Inflammatory macrophage (primary cell): ENCODE results near the gene SMPD1.

ENCODE experiments used
- DNase-seq, 2 donors: peaks; one replicate each; pipeline ENCODE4 v3.0.0-alpha.2; 2020 to 2022

The SMPD1 gene

DNA sequence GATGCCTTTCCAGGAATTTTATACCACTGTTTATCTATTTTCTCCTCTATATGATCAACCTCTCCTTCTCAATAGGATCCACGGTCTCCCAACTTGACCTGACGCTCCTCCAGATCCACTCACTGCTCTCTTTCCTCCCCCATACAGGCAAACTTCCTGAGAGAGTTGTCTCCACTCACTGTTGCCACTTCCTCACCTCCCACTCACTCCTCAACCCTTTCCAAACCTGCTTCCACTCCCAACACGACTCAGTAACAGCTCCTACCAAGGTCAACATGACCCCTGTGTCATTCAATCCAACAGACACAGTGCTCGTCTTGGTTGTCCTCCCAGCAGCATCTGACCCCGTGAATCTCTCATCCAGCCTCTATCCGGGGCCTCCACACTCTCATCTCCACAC is 25.5 kb downstream of the SMPD1 start:
- DNase-seq, result peak; percentile 50 to 64

DNA sequence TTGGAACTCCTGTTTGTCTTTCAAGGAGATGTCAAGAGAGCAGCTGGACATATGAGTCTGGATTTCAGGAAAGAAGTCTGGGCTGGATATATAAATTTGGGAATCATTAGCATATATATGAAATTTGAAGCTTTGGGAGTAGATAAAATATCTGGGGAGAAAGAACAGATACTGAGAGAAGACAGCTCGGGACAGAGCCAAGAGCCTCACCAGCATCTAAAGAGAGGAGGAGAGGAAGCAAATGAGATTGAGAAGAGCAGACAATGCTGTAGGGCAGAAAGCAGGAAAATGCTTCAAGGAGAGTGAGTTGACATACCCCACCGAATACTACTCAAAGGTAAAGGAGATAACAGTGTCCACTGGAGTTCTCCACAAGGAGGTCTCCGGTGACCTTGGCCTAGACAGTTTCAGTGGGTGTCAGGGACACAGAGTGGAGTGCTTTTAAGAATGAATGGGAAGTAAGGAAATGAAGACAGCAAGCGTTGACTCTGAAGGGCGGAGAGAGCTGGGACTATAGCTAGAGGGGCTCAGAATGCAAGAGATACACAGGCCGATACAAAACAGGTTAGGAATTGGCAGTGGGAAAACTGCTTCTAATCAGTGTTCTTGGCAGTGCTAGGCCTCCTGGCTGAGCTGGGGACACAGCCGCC is 27.8 kb downstream of the SMPD1 start:
- no peak for DNase-seq

DNA sequence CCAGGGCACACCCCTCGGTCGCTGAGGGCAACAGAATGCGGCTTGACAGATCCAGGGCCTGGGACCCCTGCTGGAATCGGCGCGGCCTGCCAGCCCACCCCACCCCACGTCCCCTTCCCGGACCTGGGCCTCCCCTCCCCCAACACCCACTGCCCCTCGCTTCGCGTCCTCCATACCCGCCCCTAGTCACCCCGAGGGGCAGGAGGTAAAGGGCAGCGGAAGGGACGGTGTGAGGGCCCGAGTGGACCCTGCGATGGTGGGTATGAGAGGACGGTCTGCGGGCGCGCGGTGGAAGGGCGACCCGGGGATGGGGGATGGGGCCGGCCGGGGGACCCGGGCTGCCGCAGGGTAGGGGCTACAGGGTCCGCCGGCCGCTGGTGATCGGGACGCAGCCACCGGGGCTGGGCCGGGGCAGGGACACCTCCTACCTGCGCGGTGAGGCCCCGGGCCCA is 28.3 kb downstream of the SMPD1 start:
- no peak for DNase-seq

DNA sequence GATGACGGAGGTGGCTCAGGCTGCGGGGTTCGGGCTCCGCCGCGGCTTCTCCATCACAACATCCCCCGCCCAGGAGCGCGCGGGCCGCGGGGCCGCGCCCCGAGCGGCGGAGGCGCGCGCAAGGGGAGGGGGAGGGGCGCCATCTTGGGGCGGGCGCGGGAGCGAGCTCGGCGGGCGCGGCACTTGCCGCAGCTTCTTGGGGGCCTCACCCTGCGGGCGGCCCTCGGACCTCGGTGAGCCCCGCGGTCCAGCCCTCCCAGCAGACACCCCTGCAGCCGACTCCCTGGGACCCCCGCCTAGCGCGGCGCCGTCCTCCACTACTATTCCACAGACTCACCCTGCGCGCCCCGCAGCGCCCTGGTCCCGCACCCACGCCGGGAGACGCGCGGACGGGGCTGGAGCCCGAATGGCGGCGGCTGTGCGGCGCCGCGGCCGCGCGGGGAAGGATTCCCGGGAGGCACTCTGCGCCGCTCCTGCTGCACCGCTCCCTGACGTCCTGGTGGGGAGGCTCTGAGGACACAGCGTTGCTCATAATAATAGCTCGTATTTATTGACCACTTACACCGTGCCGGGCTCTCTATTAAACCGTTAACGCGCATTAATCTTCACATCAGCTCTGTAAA is 28.8 kb downstream of the SMPD1 start, which contains the start of gene APBB1:
TSS of gene APBB1 (minus strand) at position 86 of the 623 bp plus-strand sequence. CDS start 7,747 bp downstream, outside the sequence.
- DNase-seq, result peak in 1 of 2 donors; percentile 25

DNA sequence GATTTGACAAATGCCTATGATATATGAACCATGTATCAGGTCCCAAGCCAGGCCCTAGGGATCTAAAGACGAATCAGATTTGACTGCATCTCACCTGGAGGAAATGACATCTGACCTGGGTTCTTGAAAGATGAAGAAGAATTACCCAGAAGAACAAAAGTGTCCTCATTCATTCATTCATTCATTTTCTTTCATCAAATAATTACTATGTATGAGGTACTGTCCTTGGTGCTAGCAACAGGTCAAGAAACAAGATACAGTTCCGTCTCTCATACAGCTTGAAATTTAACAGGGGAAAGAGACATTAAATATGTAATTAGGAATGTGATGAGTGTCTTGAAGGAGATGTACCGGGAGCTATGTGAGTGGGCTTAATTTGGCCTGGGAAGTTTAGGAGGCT is 30.4 kb downstream of the SMPD1 start:
- DNase-seq, result no peak

DNA sequence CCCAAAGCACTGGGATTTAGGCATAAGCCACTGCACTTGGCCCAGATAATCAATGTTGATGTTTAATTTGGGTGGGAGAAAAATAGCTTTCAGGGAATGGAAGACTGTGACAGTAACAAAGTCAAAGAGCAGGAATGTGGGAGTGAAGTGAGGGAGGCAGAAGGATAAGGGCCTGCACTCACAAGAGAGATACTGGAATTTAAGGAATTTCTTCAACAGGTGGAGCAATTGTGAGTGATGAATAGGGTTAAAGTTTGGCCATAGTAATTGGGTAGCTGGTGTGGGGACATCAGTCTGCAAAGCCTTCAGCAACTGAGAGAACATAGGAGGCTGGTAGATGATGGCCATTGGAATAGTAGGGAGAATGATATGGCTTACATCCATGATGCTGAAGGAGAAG is 37.2 kb downstream of the SMPD1 start:
- no peak for DNase-seq

DNA sequence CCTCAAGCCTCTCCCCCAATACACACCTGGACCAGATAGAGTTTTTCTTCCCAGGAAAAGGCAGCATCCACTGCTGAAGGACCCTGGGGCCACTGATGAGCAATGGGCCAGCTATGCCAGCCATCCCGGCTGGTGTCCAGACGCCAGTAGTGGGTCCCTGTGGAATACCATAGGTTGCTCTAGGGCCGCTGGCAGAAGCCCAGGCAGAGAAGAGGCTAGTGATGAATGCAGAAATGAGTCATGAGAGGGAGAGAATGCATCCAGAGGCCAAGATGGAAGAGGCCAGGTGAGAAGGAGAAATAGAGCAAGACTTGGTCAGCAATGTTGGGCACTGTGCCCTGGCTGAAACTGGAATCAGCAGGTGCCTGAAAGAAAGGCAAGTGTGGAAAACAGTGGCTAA is 41.6 kb downstream of the SMPD1 start:
- DNase-seq, result no peak

DNA sequence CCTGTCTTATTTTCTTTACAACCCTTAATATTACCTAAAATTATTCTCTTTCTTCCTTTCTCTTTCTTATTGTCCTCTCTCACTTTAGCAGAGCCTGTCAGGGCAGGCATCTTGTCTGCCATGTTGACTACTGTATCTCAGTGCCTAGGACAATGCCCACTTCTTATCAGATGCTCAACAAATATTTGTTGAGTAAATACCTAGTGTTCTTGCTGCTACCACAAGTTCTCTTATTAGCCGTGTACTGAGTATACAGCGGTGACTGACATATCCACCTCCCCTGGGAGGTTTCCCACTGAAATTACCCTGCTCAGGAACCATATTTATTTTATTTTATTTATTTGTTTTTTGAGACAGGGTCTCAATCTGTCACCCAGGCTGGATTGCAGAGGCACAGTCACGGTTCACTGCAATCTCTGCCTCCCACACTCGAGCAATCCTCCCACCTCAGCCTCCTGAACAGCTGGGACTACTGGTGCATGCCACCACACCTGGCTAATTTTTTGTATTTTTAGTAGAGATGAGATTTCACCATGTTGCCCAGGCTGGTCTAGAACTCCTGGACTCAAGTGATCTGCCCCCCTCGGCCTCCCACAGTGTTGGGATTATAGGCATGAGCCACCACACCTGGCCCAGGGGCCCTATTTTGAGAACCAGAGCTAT is 43.9 kb downstream of the SMPD1 start:
- DNase-seq, result no peak

DNA sequence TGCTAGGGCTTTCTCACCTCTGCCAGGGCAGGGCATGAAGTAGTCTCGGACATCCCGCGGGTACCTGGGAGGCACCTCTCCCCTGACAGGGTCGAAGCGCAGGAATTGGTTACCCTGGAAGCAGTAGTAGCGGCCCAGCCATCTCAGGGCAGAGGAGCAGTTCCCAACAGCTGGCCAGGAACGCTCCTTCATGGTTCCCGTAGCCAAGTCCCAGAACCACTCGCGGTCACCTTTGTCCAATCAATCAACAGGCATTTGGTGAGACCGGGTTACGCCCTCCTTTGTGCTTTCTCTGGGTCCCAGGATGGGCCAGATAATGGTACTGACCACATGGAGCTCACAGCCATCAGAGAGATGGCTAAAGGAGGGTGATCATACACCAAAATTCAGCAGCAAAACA is 47.1 kb downstream of the SMPD1 start:
- DNase-seq, result no peak

DNA sequence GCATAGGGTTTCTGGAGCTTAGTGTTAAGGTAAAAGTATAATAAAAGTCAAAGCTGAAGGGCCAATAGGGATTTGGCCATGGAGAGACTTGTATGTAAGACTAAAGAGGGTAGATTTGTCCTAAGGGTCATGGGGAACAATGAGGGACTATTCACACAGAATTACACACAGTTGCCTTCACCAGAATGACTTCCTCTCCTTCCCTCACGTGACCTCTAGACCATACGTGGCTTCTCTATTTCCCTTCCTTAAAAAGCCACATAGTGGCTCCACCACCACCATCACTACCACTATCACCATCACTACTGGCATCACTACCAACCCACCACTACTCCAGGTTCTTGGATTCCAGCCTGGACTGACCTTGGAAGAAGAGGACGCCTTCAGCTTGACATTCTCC is 47.7 kb downstream of the SMPD1 start:
- peak; percentile 76 to 80 for DNase-seq

DNA sequence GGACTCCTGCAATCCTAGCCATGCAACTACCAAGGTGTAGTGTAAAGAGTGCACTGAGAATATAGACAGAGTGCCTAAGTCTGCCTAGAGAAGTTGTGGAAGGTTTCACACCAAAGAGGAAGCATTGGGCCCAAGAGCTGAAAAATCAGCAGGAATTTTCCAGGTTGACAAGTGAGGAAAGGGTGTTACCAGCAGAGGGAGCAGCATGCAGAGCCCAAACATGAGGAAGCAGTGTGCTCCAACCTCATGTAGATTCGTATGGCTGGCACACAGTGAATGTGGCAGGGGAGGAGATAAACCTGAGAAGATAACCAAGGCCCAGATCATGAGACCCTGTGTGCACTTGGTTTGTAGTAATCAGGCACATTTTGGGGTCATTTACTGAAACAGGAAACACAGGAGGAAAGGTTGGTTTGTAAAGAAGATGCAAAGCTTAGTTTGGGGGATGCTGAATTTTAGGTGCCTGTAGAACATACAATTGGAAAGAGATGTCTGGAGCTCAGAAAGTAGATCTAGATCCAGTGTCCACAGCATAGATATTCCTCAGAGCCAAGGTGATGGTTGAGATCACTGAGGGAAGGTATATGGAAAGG is 48.8 kb downstream of the SMPD1 start:
- peak; percentile 80 to 82 for DNase-seq

DNA sequence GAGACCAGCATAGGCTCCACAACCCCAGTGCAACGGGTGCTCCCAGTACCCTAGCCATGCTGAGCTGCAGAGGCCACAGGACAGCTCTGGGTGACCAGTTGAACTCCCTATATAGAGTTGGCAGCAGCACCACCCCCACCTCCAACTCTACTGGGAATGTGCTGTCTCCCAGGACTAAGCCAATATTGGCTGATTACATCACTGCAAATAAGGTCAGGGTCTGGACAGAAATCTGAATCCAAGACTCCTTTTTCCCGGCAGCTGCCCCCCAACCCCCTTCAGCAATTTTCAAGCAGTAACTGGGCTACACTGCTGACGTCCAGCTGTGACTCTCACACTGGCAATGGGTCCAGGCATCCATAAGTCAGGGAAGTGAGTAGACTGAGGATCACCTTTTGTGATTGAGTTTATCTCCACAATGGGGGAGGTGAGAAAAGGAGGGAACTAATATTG is 50.7 kb downstream of the SMPD1 start, which contains the start of gene HPX:
TSS of gene HPX (minus strand) at position 82 of the 453 bp plus-strand sequence. CDS start at position 58, 24 bp downstream.
- no peak for DNase-seq

DNA sequence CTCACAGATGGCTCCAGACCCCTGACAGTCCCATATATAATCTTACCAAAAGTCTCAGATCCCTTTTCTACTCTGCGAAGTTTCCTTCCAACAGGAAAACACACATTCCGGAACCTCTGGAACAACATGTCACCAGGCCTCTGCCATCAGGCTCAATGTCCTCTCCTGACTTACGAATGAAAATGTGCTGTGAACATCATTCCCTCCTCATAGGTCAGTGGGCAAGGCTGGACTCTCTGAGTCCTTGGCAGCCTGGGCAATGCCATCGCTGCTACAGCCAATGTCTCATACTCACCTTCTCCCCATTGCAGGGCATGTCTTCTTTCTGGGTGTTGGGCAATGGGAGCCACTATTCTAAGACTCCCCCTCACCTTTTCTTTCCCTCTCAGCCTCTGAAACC is 52.2 kb downstream of the SMPD1 start:
- no peak for DNase-seq

DNA sequence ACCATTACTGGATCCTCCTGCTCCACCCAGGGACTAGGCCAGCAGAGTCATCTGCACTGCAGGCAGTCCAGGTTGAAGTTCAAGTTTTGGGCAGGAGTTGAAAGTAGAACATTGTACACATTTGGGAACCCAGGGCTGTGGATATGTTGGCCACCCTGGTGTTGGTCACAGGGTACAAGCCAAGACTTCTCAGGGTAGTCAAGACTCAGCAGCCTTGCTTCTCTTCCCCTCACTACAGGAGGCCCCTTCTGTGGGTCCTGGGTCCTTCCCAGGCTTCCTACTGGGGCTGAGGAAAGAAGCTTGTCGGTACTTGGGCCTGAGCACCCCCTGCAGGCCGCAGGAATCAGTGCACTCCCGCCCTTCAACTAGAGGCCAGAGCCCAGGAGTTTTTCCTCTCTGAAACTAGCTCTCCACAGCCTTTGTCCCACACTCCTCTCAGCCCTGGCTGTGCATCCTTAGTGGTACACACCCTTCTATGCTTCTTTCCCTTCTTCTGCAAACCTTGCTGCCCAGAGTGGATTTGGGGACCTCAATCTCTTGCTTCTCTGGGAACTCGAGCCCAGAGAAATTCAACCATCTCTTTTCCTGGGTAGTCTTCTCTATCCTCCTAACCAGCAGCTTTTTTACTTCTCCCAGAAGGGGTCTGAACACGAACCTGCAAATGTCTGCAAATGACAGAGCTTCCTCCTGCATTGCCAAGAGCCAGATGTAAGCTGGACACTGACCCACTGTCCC is 53.2 kb downstream of the SMPD1 start:
- DNase-seq, result peak; percentile 50 to 65
